Stimulated activated CD8-positive, alpha-beta memory T cell treated with anti-CD3 and anti-CD28 coated beads, Interleukin-7, amount 100 ng/mL, for 1 hour (primary cell): Measurements from ENCODE around the gene TIAL1.
"Not testable (repeated sequence)": the region's sequence is repeated elsewhere in the genome, so short reads cannot be mapped to it uniquely, and the experiment has no call there.

Experiments used
- DNase-seq, 2 donors: peaks; one replicate each; pipeline ENCODE4 v3.0.0-alpha.2; 2020; ENCODE audit warnings: low read depth in 2 of 2

The TIAL1 gene

GRCh38 chr10:119613741-119614140, 17.0 kb upstream of the TIAL1 start:
- DNase-seq, result no peak

- DNase-seq, result no peak
These were observed 14.7 kb upstream of the TIAL1 start for GRCh38 chr10:119611433-119611832.

GRCh38 chr10:119609516-119609915, 12.8 kb upstream of the TIAL1 start:
- no peak for DNase-seq

DNA sequence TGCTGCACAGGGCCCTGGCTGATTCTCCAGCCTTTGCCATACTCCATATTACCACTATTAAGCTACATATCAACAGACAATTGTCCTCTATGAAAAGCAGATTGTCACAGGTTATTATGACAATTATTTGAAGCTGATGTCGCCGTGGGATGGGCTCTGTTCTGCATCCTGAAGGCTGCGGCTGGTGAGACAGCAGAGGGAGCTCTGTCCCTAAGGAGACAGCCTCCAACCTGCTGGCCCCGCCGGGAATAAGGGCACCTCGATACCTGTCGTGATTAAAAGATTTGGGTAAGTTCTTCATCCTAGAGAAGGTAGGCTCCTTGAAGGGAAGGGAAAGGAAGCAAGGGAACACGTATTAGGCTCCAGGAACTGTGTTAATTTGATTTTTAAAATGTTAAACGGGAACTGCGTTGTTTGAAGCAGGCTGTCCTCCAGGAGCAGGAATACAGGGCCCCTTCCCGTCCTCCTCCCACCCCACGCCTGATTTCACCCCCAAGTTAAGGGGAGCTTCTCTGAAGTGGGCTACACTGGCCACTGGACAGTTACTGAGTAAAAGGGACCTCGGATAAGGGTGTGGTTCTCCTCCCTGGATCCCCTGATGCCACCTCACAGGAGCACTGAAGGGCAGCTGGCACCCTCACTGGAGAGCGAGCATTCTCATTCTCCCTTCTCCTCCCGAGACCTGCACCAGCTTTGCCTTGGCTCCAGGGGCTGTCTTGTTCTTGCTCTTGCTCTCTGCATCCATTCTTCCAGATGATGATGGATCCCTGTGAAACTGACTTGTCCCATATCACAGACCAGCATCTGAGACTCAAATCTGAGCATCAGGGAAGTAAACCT, 11.8 kb upstream of the TIAL1 start:
- no peak for DNase-seq

DNA sequence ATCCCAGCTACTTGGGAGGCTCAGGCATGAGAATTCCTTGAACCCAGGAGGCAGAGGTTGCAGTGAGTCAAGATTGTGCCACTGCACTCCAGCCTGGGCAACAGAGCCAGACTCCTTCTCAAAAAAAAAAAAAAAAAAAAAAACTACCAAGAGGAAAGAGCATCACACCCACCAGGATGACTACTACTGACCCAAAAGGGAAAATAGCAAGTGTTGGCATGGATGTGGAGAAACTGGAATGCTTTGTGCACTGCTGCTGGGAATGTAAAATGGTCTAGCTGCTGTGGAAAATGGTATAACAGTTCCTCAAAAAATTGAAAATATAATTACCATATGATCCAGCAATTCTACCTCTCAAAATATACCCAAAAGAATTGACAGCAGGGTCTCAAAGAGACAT, 7.7 kb upstream of the TIAL1 start:
- DNase-seq, result no peak

DNA sequence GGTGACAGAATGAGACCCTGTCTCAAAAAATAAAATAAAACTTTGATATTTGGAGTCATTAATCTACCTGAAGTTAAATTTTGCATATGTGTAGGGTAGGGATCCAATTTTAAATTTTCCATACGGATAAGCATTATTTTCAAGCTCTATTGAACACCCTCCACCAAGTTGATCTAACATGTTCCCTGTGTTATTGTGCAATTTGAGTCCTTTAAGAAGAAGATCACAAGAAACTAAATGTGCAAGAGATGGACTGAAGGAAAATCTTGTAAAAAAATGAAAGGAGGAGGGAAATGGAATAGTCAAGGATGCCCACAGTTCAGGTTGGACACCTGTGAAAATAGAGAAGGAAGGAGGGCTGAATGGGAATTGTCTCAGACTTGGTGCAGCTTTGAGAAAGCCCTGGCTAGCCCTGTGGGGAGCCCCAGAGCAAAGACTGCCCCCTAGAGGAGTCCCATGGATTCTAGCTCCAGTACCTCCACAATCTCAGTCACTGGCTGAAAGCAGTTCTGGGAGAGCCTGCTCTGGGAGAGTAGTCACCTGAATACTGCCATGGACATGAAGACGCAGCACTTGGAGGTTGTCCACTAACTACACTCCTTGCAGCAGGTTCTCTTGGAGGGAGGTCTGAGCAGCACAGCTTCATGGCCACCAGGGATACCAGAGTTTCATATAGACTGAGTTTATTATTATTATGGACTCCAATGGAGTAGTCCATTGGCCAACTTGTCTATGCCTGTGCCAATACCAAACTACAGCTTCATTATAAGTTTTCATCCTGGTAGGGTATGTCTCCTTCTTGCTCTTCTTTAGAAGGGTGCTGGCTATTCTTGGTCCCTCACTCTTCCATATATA, 5.7 kb upstream of the TIAL1 start:
- no peak for DNase-seq

DNA sequence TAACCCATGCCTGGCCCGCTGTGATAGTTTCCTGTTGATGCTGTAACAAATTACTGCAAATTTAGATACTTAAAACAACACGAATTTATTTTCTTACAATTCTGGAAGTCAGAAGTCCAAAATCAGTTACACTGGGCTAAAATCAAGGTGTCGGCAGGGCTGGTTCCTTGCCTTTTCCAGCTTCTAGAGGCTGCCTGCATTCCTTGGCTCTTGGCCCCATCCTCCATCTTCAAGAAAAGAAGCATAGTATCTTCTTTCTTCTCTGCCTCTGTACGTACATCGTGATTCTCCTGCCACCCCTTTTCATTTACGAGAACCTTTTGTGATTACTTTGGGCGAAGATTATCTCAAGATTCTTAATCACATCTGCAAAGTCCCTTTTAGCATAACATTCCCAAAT, 1.6 kb upstream of the TIAL1 start:
- DNase-seq, result no peak

DNA sequence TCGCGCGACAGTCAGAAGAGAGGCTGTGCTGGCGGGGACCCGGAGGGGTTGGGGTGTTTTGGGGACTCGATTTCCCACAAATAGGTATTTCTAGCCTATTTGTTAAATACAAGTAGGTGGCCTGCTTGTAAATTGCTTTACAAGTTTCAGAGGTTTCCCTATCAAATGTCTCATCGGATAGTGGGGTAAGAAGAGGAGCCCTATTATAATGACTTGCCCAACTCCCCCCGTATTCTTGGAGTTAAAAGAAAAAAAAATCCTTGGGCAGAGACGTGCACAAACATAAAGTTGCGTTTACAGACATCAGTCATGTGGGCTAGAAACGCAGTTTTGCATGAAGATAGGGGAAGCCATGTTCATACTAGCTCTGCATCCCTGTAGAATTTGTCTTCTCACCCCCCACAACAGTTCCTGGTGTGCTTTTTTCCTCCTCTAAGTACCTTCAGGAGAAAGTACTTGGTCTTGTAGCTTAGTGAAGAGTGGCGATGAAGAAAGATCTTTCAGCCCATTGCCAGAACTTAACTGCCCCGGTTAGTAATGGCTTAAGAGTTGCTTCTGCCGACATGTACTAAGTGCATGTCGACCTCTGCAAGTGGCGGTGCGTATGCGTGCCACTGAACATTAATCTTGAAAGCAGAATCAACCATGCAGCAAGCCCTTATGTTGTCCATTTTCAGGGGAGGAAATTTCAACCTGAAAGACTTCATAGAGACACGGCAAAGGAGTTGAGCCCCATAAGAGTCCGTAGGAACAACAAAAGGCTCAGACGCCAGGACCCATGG, 832 bp upstream of the TIAL1 start:
- DNase-seq, result no peak

- peak; percentile 21 to 30 for DNase-seq
These were observed 868 bp downstream of the TIAL1 start for GRCh38 chr10:119595676-119596515.

DNA sequence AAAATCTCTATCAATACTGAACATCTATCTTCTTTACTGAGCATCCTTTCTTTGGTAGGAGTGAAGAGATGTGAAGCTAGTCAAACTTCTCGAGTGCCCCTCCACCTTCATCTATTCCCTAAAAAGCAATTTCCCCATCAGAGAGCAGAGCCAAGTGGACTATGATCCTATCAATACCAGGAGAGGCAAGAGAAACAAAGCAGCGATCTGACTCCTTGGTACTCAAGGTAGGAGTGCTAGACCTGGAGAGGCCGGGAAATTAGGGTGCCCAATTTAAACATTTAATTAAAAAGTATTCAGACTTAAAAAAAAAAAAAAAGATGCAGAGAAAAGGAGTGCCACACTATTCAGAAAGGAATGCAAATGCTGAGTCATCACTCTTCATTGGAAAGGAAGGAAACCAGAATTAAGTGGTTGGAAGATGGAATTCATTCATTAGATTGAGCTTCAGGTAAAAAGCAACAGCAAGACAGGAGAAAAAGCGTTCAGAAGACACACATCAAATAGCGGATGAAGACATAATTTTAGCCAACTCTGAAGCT, 1.6 kb downstream of the TIAL1 start:
- DNase-seq, result no peak

GRCh38 chr10:119588071-119588470, 8.7 kb downstream of the TIAL1 start:
- DNase-seq, result no peak

DNA sequence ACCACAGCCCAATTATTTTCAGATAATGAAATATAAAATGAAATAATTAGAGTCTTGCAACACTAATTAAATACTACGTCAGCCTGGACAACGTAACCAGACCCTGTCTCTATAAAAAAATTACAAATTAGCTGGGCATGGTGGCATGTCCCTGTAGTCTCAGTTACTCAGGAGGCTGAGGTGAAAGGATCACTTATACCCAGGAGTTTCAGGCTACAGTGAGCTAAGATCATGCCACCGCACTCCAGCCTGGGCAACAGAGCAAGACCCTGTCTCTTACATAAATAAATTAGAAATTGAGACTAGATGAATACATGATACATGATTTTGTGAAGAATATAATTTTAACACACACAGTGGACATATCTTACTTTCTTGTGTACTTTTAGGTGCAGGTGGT, 18.4 kb downstream of the TIAL1 start:
- DNase-seq, result no peak

DNA sequence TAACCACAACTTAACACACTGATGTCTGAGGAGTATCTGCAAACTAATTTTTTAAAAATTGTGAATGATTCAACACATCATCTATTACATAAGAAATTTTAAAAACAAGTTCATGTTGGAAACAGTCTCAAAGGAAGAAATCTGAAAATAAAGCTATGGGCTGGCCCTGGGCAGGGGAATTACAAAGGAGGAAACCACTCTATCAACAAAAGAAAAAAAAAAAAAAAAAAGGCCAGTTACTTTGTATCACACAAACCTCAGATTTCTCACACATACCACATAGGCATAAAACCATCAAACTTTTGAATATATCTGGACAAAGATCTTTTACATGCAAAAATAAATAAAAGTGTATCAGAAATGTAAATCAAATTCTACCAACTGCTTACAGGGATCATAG, 20.8 kb downstream of the TIAL1 start:
- no peak for DNase-seq

DNA sequence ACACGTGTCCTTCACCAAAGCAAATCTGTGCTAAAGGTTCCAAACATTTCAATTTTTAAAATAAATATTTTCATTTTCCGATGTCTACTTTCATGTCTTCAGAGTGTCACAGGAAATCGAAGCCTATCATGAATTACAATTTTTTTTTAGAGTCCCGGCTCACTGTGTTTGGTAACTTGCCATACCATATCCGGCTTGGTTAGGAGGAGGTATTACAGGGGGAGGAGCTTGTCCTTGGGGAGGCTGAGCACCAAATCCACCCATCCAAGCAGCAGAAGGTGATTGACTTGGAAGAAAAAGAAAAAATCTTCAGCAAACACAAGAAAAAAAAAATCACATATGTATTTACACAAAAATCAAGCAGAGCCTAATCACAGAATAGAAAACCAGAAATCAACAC, 21.3 kb downstream of the TIAL1 start:
- DNase-seq, result peak in 1 of 2 donors; percentile 5

- no peak for DNase-seq
These were observed 28.8 kb downstream of the TIAL1 start for GRCh38 chr10:119567978-119568377.

GRCh38 chr10:119562097-119562496, 34.7 kb downstream of the TIAL1 start:
- no peak for DNase-seq

- DNase-seq, result not testable (repeated sequence)
These were observed 37.3 kb downstream of the TIAL1 start for GRCh38 chr10:119559511-119559910.

GRCh38 chr10:119556081-119556480, 40.7 kb downstream of the TIAL1 start:
- not testable (repeated sequence) for DNase-seq

GRCh38 chr10:119555178-119555784, 41.5 kb downstream of the TIAL1 start:
- DNase-seq, result no peak

GRCh38 chr10:119550827-119551226, 45.9 kb downstream of the TIAL1 start:
- no peak for DNase-seq
